HCT116 (cell line): ENCODE results near the gene DNLZ. TPM values are rescaled to one million over a fixed set of nuclear protein-coding genes. Genes with fewer than 3 reads are reported as not detected.

ENCODE experiments used
- ATAC-seq: fragments of 200-7000 bp; cut with Tn5 transposase; 2 replicates; pipeline ENCODE4 v1.9.1; 2020; ENCODE audit warnings: mild to moderate bottlenecking, moderate library complexity
- BruUV-seq: library from RNA; stranded (reverse); fragments of 400-500 nt; replicated peaks from 2 replicates; lab custom pipeline; 2021; lab: Mats Ljungman, UMichigan
- CTCF ChIA-PET: fragments of 300-600 bp; sonication (Branson Sonifier 250); formaldehyde crosslinking; loops from one replicate; lab custom pipeline; 2021; ENCODE audit warnings: antibody characterized with exemption; lab: Charles Lee
- POLR2A ChIA-PET: fragments of 300-600, 350-600 bp; sonication (Branson Sonifier 250); formaldehyde crosslinking; loops from one replicate; lab custom pipeline; 2021; ENCODE audit warnings: antibody characterized with exemption; lab: Charles Lee
- RAD21 ChIA-PET, 2 experiments: fragments of 300-600 bp; sonication (Branson Sonifier 250); formaldehyde crosslinking; loops; one replicate each; lab custom pipeline; 2023; ENCODE audit warnings: low total read pairs in 2 of 2; ENCODE audit not compliant: uncharacterized antibody in 2 of 2, unreplicated experiment in 2 of 2, low non-redundant PET in 1 of 2; lab: Charles Lee
- DNase-seq: peaks from one replicate; pipeline ENCODE4 v3.0.0-alpha.2; 2010; ENCODE audit warnings: low read depth, low spot score
- H2AFZ ChIP-seq: fragments of 200-600 bp; shearing (Covaris generic), sonication (generic); 2 replicates; pipeline ENCODE4 v1.6.1; 2017; ENCODE audit warnings: low read depth, mixed run types, mixed read lengths, antibody characterized with exemption, low read length; ENCODE audit not compliant: poor library complexity, severe bottlenecking
- H3K27ac ChIP-seq: 2 replicates; pipeline ENCODE4 v1.5.1; 2012; ENCODE audit warnings: low read depth, low read length
- H3K27me3 ChIP-seq: fragments of 200-600 bp; sonication (generic); 2 replicates; pipeline ENCODE4 v1.6.1; 2016; ENCODE audit warnings: mixed run types, low read length, mixed read lengths; ENCODE audit not compliant: insufficient read depth
- H3K36me3 ChIP-seq, 2 experiments: fragments of 200-500 bp in 1 of 2; fragments of 200-600 bp in 1 of 2; sonication (Bioruptor generic) in 1 of 2; sonication (generic) in 1 of 2; 2 replicates each; pipeline versions ENCODE4 v1.5.1 to v1.6.1; 2014 to 2016; ENCODE audit warnings: low read length in 2 of 2, inconsistent platforms in 1 of 2, mixed read lengths in 1 of 2, mixed run types in 1 of 2; ENCODE audit not compliant: insufficient read depth in 2 of 2, control insufficient read depth in 1 of 2
- H3K4me1 ChIP-seq, 2 experiments: fragments of 200-600 bp in 1 of 2; sonication (generic) in 1 of 2; 2 replicates each; pipeline versions ENCODE4 v1.5.1 to v1.6.1; 2012 to 2017; ENCODE audit warnings: low read length in 2 of 2, inconsistent platforms in 1 of 2, mild to moderate bottlenecking in 1 of 2, mixed read lengths in 1 of 2, mixed run types in 1 of 2, moderate library complexity in 1 of 2; ENCODE audit not compliant: insufficient read depth in 2 of 2, control insufficient read depth in 1 of 2
- H3K4me2 ChIP-seq: fragments of 200-600 bp; sonication (generic); 2 replicates; pipeline ENCODE4 v1.6.1; 2017; ENCODE audit warnings: mixed run types, low read length, mixed read lengths
- H3K4me3 ChIP-seq, 2 experiments: fragments of 200-600 bp in 1 of 2; sonication (generic) in 1 of 2; replicated peaks in 1 of 2; 2 replicates each; pipeline ENCODE4 v1.5.1; 2011 to 2016; ENCODE audit warnings: low read length in 2 of 2, control low read depth in 1 of 2, low read depth in 1 of 2, mild to moderate bottlenecking in 1 of 2, mixed read lengths in 1 of 2, mixed run types in 1 of 2
- H3K79me2 ChIP-seq: fragments of 200-600 bp; sonication (generic); 2 replicates; pipeline ENCODE4 v1.6.1; 2017; ENCODE audit warnings: mild to moderate bottlenecking, mixed run types, low read length, moderate library complexity, mixed read lengths; ENCODE audit not compliant: insufficient read depth
- H3K9ac ChIP-seq: fragments of 200-600 bp; sonication (generic); 2 replicates; pipeline ENCODE4 v1.6.1; 2016; ENCODE audit warnings: low read length, mixed read lengths
- H3K9me2 ChIP-seq: fragments of 200-600 bp; sonication (generic), shearing (Covaris generic); 2 replicates; pipeline ENCODE4 v1.6.1; 2017; ENCODE audit warnings: mixed run types, mild to moderate bottlenecking, moderate library complexity; ENCODE audit not compliant: insufficient read depth
- H3K9me3 ChIP-seq, 2 experiments: fragments of 200-500 bp in 1 of 2; fragments of 200-600 bp in 1 of 2; sonication (Bioruptor generic) in 1 of 2; sonication (generic) in 1 of 2; 2 replicates each; pipeline ENCODE4 v1.6.1; 2014 to 2017; ENCODE audit warnings: low read length in 2 of 2, mixed read lengths in 2 of 2, inconsistent platforms in 1 of 2, low read depth in 1 of 2, mild to moderate bottlenecking in 1 of 2, mixed run types in 1 of 2, moderate library complexity in 1 of 2; ENCODE audit not compliant: control insufficient read depth in 1 of 2, insufficient read depth in 1 of 2
- H4K20me1 ChIP-seq: fragments of 200-600 bp; sonication (generic), shearing (Covaris generic); 2 replicates; pipeline ENCODE4 v1.6.1; 2017; ENCODE audit warnings: mixed run types, mild to moderate bottlenecking, moderate library complexity; ENCODE audit not compliant: insufficient read depth
- CBX3 ChIP-seq: IDR thresholded peaks from 2 replicates; pipeline ENCODE4 v1.6.1; 2012; ENCODE audit warnings: low read depth
- CEBPB ChIP-seq: IDR thresholded peaks from 2 replicates; pipeline ENCODE4 v1.6.1; 2012; ENCODE audit warnings: low read depth
- EGR1 ChIP-seq: IDR thresholded peaks from 2 replicates; pipeline ENCODE4 v1.6.1; 2012; ENCODE audit warnings: low read depth
- ELF1 ChIP-seq: IDR thresholded peaks from 2 replicates; pipeline ENCODE4 v1.6.1; 2012; ENCODE audit warnings: low read depth, borderline replicate concordance
- EZH2 ChIP-seq: fragments of 200-600 bp; sonication (generic); IDR thresholded peaks from 2 replicates; pipeline ENCODE4 v1.6.1; 2017; ENCODE audit warnings: antibody characterized with exemption, mixed run types
- EZH2phosphoT487 ChIP-seq: fragments of 200-600 bp; IDR thresholded peaks from 2 replicates; pipeline ENCODE4 v1.6.1; 2018; ENCODE audit warnings: antibody characterized with exemption, borderline replicate concordance
- FOSL1 ChIP-seq: IDR thresholded peaks from 2 replicates; pipeline ENCODE4 v1.6.1; 2012; ENCODE audit warnings: low read depth
- JUND ChIP-seq: IDR thresholded peaks from 2 replicates; pipeline ENCODE4 v1.6.1; 2012
- POLR2A ChIP-seq: IDR thresholded peaks from 2 replicates; pipeline ENCODE4 v1.7.0; 2011; ENCODE audit warnings: borderline replicate concordance; ENCODE audit not compliant: insufficient read depth, insufficient read length; ENCODE audit errors: extremely low read depth
- POLR2AphosphoS5 ChIP-seq: IDR thresholded peaks from 2 replicates; pipeline ENCODE4 v1.6.1; 2011; ENCODE audit warnings: mild to moderate bottlenecking, low read depth, low read length, moderate library complexity
- RAD21 ChIP-seq: IDR thresholded peaks from 2 replicates; pipeline ENCODE4 v1.6.1; 2012; ENCODE audit warnings: low read depth, mild to moderate bottlenecking
- SIN3A ChIP-seq: IDR thresholded peaks from 2 replicates; pipeline ENCODE4 v1.6.1; 2012; ENCODE audit warnings: low read depth
- SP1 ChIP-seq: IDR thresholded peaks from 2 replicates; pipeline ENCODE4 v1.6.1; 2012; ENCODE audit warnings: low read depth
- SRF ChIP-seq: IDR thresholded peaks from 2 replicates; pipeline ENCODE4 v1.6.1; 2012; ENCODE audit warnings: low read depth
- YY1 ChIP-seq: IDR thresholded peaks from 2 replicates; pipeline ENCODE4 v1.6.1; 2011; ENCODE audit warnings: low read length, low read depth, moderate library complexity, mild to moderate bottlenecking; ENCODE audit not compliant: insufficient replicate concordance; ENCODE audit errors: extremely low read depth
- ZFX ChIP-seq: fragments of 450-650 bp; IDR thresholded peaks from 2 replicates; pipeline ENCODE4 v1.6.1; 2017
- ZNF274 ChIP-seq: fragments of 200-500 bp; sonication (Bioruptor generic); IDR thresholded peaks from 2 replicates; pipeline ENCODE4 v1.6.1; 2014; ENCODE audit warnings: mild to moderate bottlenecking, low read depth, low read length, inconsistent platforms
- intact Hi-C: fragments of 100-400 bp; cut with micrococcal nuclease; formaldehyde crosslinking; loops from 2 replicates; pipeline ENCODE4 v1.10.0; 2022
- total RNA-seq: library from RNA; stranded (reverse); gene quantifications from one replicate; pipeline ENCODE4 v1.2.1, GENCODE V29; 2021; ENCODE audit not compliant: unreplicated experiment
- TF ChIP-seq, protein P1 (sequence below), 3 experiments: fragments of 200-600 bp in 1 of 3; sonication (generic) in 1 of 3; IDR thresholded peaks in 2 of 3; conservative IDR thresholded peaks in 1 of 3; 2 replicates each; pipeline ENCODE4 v1.5.1; 2012 to 2017; ENCODE audit warnings: low read depth in 2 of 3, low read length in 2 of 3, antibody characterized with exemption in 1 of 3, borderline replicate concordance in 1 of 3, control low read depth in 1 of 3, mild to moderate bottlenecking in 1 of 3, mixed read lengths in 1 of 3, mixed run types in 1 of 3, moderate library complexity in 1 of 3; ENCODE audit not compliant: insufficient read depth in 1 of 3
- TF ChIP-seq, protein P2 (sequence below): IDR thresholded peaks from 2 replicates; pipeline ENCODE4 v1.6.1; 2012; ENCODE audit warnings: low read depth
- TF ChIP-seq, protein P3 (sequence below): IDR thresholded peaks from 2 replicates; pipeline ENCODE4 v1.6.1; 2011; ENCODE audit warnings: mild to moderate bottlenecking, low read length, moderate library complexity; ENCODE audit not compliant: insufficient replicate concordance; ENCODE audit errors: extremely low read depth
- TF ChIP-seq, protein P4 (sequence below): IDR thresholded peaks from 2 replicates; pipeline ENCODE4 v1.6.1; 2012

The DNLZ gene
- total RNA-seq, 1 experiment from 2014 or later = 21.9 TPM

DNA sequence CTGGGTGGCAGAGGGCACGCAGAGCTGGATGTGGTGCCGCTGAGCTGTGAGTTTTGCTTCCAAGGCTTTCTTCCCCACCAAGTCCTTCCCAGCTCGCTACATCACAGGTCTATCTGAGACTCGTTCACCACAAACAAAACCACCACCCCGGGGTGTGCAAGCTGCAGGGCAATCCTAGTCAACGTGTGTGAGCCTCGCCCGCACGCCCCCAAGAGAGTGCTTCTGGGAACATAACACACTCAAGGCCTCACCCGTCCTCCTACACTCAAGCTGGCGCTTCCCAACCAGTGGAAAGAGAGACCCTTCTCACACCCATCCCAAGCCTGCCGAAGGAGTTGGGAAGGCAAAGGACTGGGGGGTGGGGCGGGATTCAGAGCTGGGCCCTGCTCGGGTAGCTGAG lies 25.9 kb upstream of the DNLZ start (continued):
- TF ChIP-seq EGR1 = no peak

DNA sequence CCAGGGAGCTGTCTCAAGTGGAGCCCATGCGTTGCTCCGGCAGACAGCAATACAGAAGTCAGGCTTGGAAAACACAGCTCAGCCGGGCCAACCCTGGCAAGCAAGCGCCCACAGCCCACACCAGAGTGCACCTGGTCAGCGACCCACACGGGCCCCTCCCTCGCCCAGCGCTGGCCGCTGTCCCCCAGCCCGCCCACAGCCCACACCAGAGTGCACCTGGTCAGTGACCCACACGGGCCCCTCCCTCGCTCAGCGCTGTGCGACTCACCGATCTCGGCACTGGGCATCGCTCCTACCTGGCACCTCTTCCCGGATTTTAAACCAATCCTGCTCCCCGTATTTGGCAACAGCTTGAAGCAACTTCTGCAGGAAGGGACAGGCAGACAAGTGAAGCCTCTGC lies 23.7 kb upstream of the DNLZ start:
- Histone ChIP-seq H2AFZ (no peak overlapping the region), H3K9ac (no peak overlapping the region), H3K36me3 (peaks cover 37 to 44% of the 10 kb centered on the region in 2 experiments; a peak in 3 of 4 replicates), H3K4me3 (no peak overlapping the region), H3K27ac (no peak overlapping the region), H4K20me1 (no peaks in the 10 kb centered on the region), H3K9me2 (no peaks in the 10 kb centered on the region), H3K9me3 (no peaks in the 10 kb centered on the region), H3K79me2 (peaks cover 3% of the 10 kb centered on the region; the same call in 1 of the 2 replicates), H3K4me1 (no peaks in the 10 kb centered on the region), H3K27me3 (no peaks in the 10 kb centered on the region), H3K4me2 (no peak overlapping the region)
- no TSS peak for BruUV-seq
- TF ChIP-seq SRF (no peak), EZH2phosphoT487 (no peak), SIN3A (no peak), FOSL1 (no peak), POLR2AphosphoS5 (no peak), CBX3 (no peak), CEBPB (no peak), ZFX (no peak), ZNF274 (no peak), JUND (no peak), SP1 (no peak), ELF1 (no peak), RAD21 (no peak), EZH2 (no peak), YY1 (no peak), POLR2A (no peak)
- TF ChIP-seq, protein P1, sequence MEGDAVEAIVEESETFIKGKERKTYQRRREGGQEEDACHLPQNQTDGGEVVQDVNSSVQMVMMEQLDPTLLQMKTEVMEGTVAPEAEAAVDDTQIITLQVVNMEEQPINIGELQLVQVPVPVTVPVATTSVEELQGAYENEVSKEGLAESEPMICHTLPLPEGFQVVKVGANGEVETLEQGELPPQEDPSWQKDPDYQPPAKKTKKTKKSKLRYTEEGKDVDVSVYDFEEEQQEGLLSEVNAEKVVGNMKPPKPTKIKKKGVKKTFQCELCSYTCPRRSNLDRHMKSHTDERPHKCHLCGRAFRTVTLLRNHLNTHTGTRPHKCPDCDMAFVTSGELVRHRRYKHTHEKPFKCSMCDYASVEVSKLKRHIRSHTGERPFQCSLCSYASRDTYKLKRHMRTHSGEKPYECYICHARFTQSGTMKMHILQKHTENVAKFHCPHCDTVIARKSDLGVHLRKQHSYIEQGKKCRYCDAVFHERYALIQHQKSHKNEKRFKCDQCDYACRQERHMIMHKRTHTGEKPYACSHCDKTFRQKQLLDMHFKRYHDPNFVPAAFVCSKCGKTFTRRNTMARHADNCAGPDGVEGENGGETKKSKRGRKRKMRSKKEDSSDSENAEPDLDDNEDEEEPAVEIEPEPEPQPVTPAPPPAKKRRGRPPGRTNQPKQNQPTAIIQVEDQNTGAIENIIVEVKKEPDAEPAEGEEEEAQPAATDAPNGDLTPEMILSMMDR (IDR thresholded peaks at IDR 0.05 in 2 of 3, conservative IDR thresholded peaks at IDR 0.05 in 1 of 3; ENCODE audit: borderline replicate concordance in 1 of 3, insufficient read depth in 1 of 3, low read depth in 2 of 3, low read length in 2 of 3) = no peak
- TF ChIP-seq, protein P2, sequence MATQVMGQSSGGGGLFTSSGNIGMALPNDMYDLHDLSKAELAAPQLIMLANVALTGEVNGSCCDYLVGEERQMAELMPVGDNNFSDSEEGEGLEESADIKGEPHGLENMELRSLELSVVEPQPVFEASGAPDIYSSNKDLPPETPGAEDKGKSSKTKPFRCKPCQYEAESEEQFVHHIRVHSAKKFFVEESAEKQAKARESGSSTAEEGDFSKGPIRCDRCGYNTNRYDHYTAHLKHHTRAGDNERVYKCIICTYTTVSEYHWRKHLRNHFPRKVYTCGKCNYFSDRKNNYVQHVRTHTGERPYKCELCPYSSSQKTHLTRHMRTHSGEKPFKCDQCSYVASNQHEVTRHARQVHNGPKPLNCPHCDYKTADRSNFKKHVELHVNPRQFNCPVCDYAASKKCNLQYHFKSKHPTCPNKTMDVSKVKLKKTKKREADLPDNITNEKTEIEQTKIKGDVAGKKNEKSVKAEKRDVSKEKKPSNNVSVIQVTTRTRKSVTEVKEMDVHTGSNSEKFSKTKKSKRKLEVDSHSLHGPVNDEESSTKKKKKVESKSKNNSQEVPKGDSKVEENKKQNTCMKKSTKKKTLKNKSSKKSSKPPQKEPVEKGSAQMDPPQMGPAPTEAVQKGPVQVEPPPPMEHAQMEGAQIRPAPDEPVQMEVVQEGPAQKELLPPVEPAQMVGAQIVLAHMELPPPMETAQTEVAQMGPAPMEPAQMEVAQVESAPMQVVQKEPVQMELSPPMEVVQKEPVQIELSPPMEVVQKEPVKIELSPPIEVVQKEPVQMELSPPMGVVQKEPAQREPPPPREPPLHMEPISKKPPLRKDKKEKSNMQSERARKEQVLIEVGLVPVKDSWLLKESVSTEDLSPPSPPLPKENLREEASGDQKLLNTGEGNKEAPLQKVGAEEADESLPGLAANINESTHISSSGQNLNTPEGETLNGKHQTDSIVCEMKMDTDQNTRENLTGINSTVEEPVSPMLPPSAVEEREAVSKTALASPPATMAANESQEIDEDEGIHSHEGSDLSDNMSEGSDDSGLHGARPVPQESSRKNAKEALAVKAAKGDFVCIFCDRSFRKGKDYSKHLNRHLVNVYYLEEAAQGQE = no peak
- TF ChIP-seq, protein P3, sequence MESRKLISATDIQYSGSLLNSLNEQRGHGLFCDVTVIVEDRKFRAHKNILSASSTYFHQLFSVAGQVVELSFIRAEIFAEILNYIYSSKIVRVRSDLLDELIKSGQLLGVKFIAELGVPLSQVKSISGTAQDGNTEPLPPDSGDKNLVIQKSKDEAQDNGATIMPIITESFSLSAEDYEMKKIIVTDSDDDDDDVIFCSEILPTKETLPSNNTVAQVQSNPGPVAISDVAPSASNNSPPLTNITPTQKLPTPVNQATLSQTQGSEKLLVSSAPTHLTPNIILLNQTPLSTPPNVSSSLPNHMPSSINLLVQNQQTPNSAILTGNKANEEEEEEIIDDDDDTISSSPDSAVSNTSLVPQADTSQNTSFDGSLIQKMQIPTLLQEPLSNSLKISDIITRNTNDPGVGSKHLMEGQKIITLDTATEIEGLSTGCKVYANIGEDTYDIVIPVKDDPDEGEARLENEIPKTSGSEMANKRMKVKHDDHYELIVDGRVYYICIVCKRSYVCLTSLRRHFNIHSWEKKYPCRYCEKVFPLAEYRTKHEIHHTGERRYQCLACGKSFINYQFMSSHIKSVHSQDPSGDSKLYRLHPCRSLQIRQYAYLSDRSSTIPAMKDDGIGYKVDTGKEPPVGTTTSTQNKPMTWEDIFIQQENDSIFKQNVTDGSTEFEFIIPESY = no peak
- TF ChIP-seq, protein P4, sequence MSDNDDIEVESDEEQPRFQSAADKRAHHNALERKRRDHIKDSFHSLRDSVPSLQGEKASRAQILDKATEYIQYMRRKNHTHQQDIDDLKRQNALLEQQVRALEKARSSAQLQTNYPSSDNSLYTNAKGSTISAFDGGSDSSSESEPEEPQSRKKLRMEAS = no peak
- ChIA-PET RAD21 (no interaction called here), CTCF (no interaction called here), POLR2A (no interaction called here)
- no peak for ATAC-seq
- no peak for DNase-seq
- intact Hi-C loops = no loop called here
